GM12878 (cell line): Measurements from ENCODE around the gene RAD9A. TPM values are rescaled to one million over a fixed set of nuclear protein-coding genes. Genes with fewer than 3 reads are reported as not detected.

ENCODE experiments used
- ATAC-seq: fragments of 200-7000 bp; cut with Tn5 transposase; 3 replicates; pipeline ENCODE4 v1.9.1; 2020; ENCODE audit warnings: mild to moderate bottlenecking, moderate library complexity
- BruUV-seq: library from RNA; stranded (reverse); fragments of 400-500 nt; replicated peaks from 2 replicates; lab custom pipeline; 2021; lab: Mats Ljungman, UMichigan
- CTCF ChIA-PET: fragments of 300-600 bp; sonication (Branson Sonifier 250); formaldehyde crosslinking; extraction: SDS; loops from one replicate; lab custom pipeline; 2021; ENCODE audit warnings: inconsistent platforms; lab: Yijun Ruan, JAX
- POLR2A ChIA-PET: fragments of 350-600 bp; formaldehyde crosslinking; extraction: SDS; loops from one replicate; lab custom pipeline; 2021; ENCODE audit warnings: inconsistent platforms; lab: Charles Lee
- RAD21 ChIA-PET: fragments of 300-600 bp; sonication (Branson Sonifier 250); formaldehyde crosslinking; loops from one replicate; lab custom pipeline; 2023; ENCODE audit warnings: antibody characterized with exemption; ENCODE audit not compliant: unreplicated experiment; lab: Charles Lee
- SMC1A ChIA-PET: fragments of 300-600 bp; sonication (Branson Sonifier 250); formaldehyde crosslinking; loops from one replicate; lab custom pipeline; 2023; ENCODE audit not compliant: unreplicated experiment, uncharacterized antibody; lab: Charles Lee
- DNase-seq: peaks from one replicate; pipeline ENCODE4 v3.0.0-alpha.2; 2011; ENCODE audit warnings: low read depth, low spot score
- FAIRE-seq: peaks from 3 replicates; lab custom pipeline; 2011; peaks lifted over from hg19 to GRCh38; lab: Jason Lieb, UNC
- H2AFZ ChIP-seq: 2 replicates; pipeline ENCODE4 v1.6.0; 2011; ENCODE audit warnings: low read depth, low read length, control low read depth; ENCODE audit not compliant: control insufficient read depth
- H3K27ac ChIP-seq: 2 replicates; pipeline ENCODE4 v1.5.1; 2011; ENCODE audit warnings: control low read depth; ENCODE audit not compliant: control insufficient read depth, insufficient read depth
- H3K27me3 ChIP-seq, 2 experiments: replicated peaks in 1 of 2; 2 replicates each; pipeline versions ENCODE4 v1.6.0 to v1.6.1; 2011; ENCODE audit warnings: low read length in 1 of 2; ENCODE audit not compliant: control insufficient read depth in 2 of 2, insufficient read depth in 2 of 2
- H3K36me3 ChIP-seq, 2 experiments: 2 replicates each; pipeline ENCODE4 v1.5.1; 2011; ENCODE audit warnings: low read length in 1 of 2; ENCODE audit not compliant: control insufficient read depth in 2 of 2, insufficient read depth in 2 of 2
- H3K4me1 ChIP-seq: 2 replicates; pipeline ENCODE4 v1.6.1; 2011; ENCODE audit warnings: mild to moderate bottlenecking, low read length, moderate library complexity, mixed read lengths; ENCODE audit not compliant: control insufficient read depth, insufficient read depth
- H3K4me2 ChIP-seq: 2 replicates; pipeline ENCODE4 v1.6.0; 2011; ENCODE audit warnings: control low read depth; ENCODE audit not compliant: control insufficient read depth, insufficient read depth
- H3K4me3 ChIP-seq: fragments of 200-600 bp; sonication (generic); 2 replicates; pipeline ENCODE4 v1.5.1; 2016
- H3K79me2 ChIP-seq: 2 replicates; pipeline ENCODE4 v1.6.0; 2011; ENCODE audit warnings: low read length; ENCODE audit not compliant: control insufficient read depth, insufficient read depth
- H3K9ac ChIP-seq: 2 replicates; pipeline ENCODE4 v1.8.0; 2011; ENCODE audit warnings: low read length, control low read depth, mixed read lengths; ENCODE audit not compliant: control insufficient read depth, insufficient read depth
- H3K9me3 ChIP-seq: replicated peaks from 3 replicates; pipeline ENCODE4 v1.5.1; 2011; ENCODE audit warnings: mild to moderate bottlenecking, low read length; ENCODE audit not compliant: control insufficient read depth, insufficient read depth
- H4K20me1 ChIP-seq: 2 replicates; pipeline ENCODE4 v1.6.0; 2011; ENCODE audit not compliant: control insufficient read depth, insufficient read depth
- ATF7 ChIP-seq: fragments of 450-650 bp; IDR thresholded peaks from 2 replicates; pipeline ENCODE4 v1.6.1; 2016; ENCODE audit warnings: low read depth, mild to moderate bottlenecking
- BHLHE40 ChIP-seq, 2 experiments: fragments of 450-650 bp in 1 of 2; IDR thresholded peaks; 2 replicates each; pipeline ENCODE4 v1.6.1; 2011 to 2017; ENCODE audit warnings: low read depth in 2 of 2, borderline replicate concordance in 1 of 2, improper control_type of control experiment in 1 of 2, low read length in 1 of 2, mild to moderate bottlenecking in 1 of 2
- CHD1 ChIP-seq: IDR thresholded peaks from 2 replicates; pipeline ENCODE4 v1.6.1; 2012; ENCODE audit warnings: low read depth, low read length, improper control_type of control experiment
- DPF2 ChIP-seq: fragments of 450-650 bp; IDR thresholded peaks from 2 replicates; pipeline ENCODE4 v1.6.1; 2017; ENCODE audit warnings: mild to moderate bottlenecking
- EP300 ChIP-seq, 2 experiments: fragments of 150-350 bp in 1 of 2; IDR thresholded peaks; 2 replicates each; pipeline ENCODE4 v1.6.1; 2011 to 2012; ENCODE audit warnings: low read depth in 2 of 2, low read length in 2 of 2, borderline replicate concordance in 1 of 2, improper control_type of control experiment in 1 of 2, inconsistent platforms in 1 of 2; ENCODE audit not compliant: control insufficient read depth in 1 of 2
- HDGF ChIP-seq: fragments of 450-650 bp; IDR thresholded peaks from 2 replicates; pipeline ENCODE4 v1.6.1; 2016; ENCODE audit warnings: antibody characterized with exemption
- KDM1A ChIP-seq: fragments of 200-600 bp; sonication (generic); IDR thresholded peaks from 2 replicates; pipeline ENCODE4 v1.6.1; 2016; ENCODE audit warnings: borderline replicate concordance
- MTA2 ChIP-seq: fragments of 450-650 bp; IDR thresholded peaks from 2 replicates; pipeline ENCODE4 v1.6.1; 2016; ENCODE audit warnings: low read depth, mild to moderate bottlenecking, moderate library complexity
- MYB ChIP-seq: fragments of 150-350 bp; IDR thresholded peaks from 2 replicates; pipeline ENCODE4 v1.6.1; 2014; ENCODE audit warnings: mild to moderate bottlenecking, low read depth, low read length, borderline replicate concordance
- NFIC ChIP-seq: IDR thresholded peaks from 2 replicates; pipeline ENCODE4 v1.6.1; 2012; ENCODE audit warnings: low read depth, mild to moderate bottlenecking, inconsistent platforms, low read length, moderate library complexity
- NFYA ChIP-seq: IDR thresholded peaks from 2 replicates; pipeline ENCODE4 v1.6.1; 2011; ENCODE audit warnings: low read depth, mild to moderate bottlenecking, low read length, improper control_type of control experiment, borderline replicate concordance
- POU2F2 ChIP-seq: IDR thresholded peaks from 3 replicates; pipeline ENCODE4 v1.6.1; 2011; ENCODE audit warnings: low read depth, mild to moderate bottlenecking, low read length, borderline replicate concordance
- SMARCA5 ChIP-seq: fragments of 450-650 bp; IDR thresholded peaks from 2 replicates; pipeline ENCODE4 v1.6.1; 2017; ENCODE audit warnings: mild to moderate bottlenecking
- WGBS: methylation state at CpG from one replicate; pipeline ENCODE4 v1.1.6; 2016; ENCODE audit warnings: low lambda C conversion rate; ENCODE audit not compliant: insufficient replicate concordance, insufficient coverage; ENCODE audit errors: missing lambda C conversion rate; 5-methylcytosine and 5-hydroxymethylcytosine counted together
- in situ Hi-C: fragments of 300-500 bp; cut with MboI; formaldehyde crosslinking; loops from 9 replicates; pipeline ENCODE4 v1.14.3; 2018; ENCODE audit warnings: mixed read lengths
- intact Hi-C: fragments of 100-400 bp; cut with micrococcal nuclease; formaldehyde crosslinking; loops from one replicate; pipeline ENCODE4 v1.14.2; 2022; ENCODE audit not compliant: unreplicated experiment
- polyA plus RNA-seq, 11 experiments: library from polyadenylated mRNA; depleted of rRNA in 4 of 11; unstranded in 6 of 11; stranded (reverse) in 5 of 11; fragments of >200 nt; fragmentation: Nextera tagmentation in 4 of 11; fragmentation: Illumina TruSeq in 1 of 11; extraction: Ambion mirVana in 4 of 11; extraction: Trizol in 1 of 11; gene quantifications; 1 replicate in 1 of 11; 2 replicates in 10 of 11; pipeline versions ENCODE4 v1.2.1 to v1.2.3, GENCODE V29; 2011 to 2016; ENCODE audit warnings: inconsistent platforms in 2 of 11, missing spikeins in 2 of 11, low read depth in 1 of 11
- total RNA-seq, 4 experiments: library from RNA; depleted of rRNA in 3 of 4; stranded (reverse); fragments of >200 nt in 3 of 4; fragmentation: Illumina TruSeq in 1 of 4; extraction: Trizol in 1 of 4; gene quantifications; 2 replicates each; pipeline versions ENCODE4 v1.2.1 to v1.2.3, GENCODE V29; 2013 to 2021
- TF ChIP-seq, protein P1 (sequence below): fragments of 450-650 bp; IDR thresholded peaks from 2 replicates; pipeline ENCODE4 v1.6.1; 2018; ENCODE audit warnings: mild to moderate bottlenecking, low read depth, moderate library complexity; ENCODE audit not compliant: partially characterized antibody
- TF ChIP-seq, protein P2 (sequence below): fragments of 450-650 bp; formaldehyde crosslinking; IDR thresholded peaks from 2 replicates; pipeline ENCODE4 v1.5.0; 2022; ENCODE audit warnings: mild to moderate bottlenecking, missing genetic modification characterization
- TF ChIP-seq, protein P3 (sequence below): fragments of 150-350 bp; IDR thresholded peaks from 2 replicates; pipeline ENCODE4 v1.6.1; 2014; ENCODE audit warnings: mild to moderate bottlenecking, low read depth, low read length

Gene RAD9A
- total and polyA plus RNA-seq, 10 of the 15 experiments (the other 5 are each of a cell fraction or from before 2014, with no cell fraction given): 1.1 to 36.2 (median 19.8) TPM

DNA sequence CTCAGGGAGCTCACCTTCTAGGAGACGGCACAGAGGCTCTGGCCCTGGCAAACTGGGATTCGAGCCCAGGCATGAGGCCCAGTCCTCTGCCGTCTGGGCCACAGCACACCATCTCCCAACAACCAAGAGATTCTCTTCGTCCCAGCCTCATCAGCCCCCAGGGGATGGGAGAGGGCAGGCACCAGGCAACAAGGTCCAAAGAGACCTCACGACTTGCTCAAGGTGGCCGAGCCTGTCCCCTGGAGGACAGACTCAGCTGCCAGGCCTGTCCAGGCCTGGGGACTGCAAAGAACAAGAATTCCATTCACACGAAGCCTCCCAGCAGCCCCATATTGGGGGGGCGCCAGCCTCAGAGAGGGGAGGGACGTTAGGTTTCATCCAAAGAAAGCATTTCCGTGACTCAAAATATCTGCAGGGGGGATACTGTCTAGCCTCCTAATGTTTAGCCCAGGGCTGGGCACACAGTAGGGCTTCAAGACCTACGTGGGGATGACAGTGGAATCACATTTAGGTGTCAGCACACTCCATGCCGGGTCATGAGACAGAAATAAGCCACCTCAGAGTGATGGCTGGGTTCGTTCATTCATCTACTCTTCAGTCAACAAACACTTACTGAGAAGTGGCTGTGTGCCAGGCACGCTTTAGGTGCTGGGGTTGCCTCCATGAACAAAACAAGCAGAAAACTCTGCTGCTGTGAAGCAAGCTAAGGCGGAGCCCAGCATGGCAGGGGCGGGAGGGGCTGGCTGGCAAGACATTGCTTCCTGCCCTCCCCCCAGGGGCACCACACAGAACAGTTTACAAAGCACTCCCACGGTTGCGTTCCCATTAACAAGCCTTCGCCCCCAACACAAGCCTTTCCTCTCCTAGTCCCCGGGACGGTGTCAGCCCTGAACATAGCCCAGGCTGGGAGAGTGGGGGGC lies 24.9 kb downstream of the RAD9A start:
- in situ Hi-C loops (no loop called here), intact Hi-C loops (no loop called here)
- DNase-seq (no peak), ATAC-seq (no peak), FAIRE-seq (no peak)
- CTCF ChIA-PET: no interaction called here
- Histone ChIP-seq H2AFZ (no peak overlapping the region), H3K4me1 (peaks cover 8% of the 10 kb centered on the region), H3K27me3 (peaks cover 0 to 5% of the 10 kb centered on the region in 2 experiments; a peak in 3 of 4 replicates), H3K4me2 (no peak overlapping the region), H3K27ac (no peak overlapping the region), H4K20me1 (no peaks in the 10 kb centered on the region), H3K36me3 (no peaks in the 10 kb centered on the region), H3K4me3 (no peak overlapping the region), H3K9me3 (no peaks in the 10 kb centered on the region), H3K9ac (no peak overlapping the region), H3K79me2 (no peaks in the 10 kb centered on the region)
- RAD21 ChIA-PET: no interaction called here
- SMC1A ChIA-PET: no interaction called here
- POLR2A ChIA-PET: no interaction called here
- no TSS peak for BruUV-seq
- 36% methylated on average over 21 of the region's 21 CpGs for WGBS
- TF ChIP-seq HDGF (no peak), MTA2 (no peak), NFYA (no peak), NFIC (no peak), CHD1 (no peak), DPF2 (no peak), MYB (no peak), BHLHE40 (IDR thresholded peaks at IDR 0.05; ENCODE audit: borderline replicate concordance in 1 of 2, low read depth in 2 of 2, low read length in 1 of 2) (no peak), SMARCA5 (no peak), ATF7 (no peak), KDM1A (no peak), EP300 (IDR thresholded peaks at IDR 0.05; ENCODE audit: borderline replicate concordance in 1 of 2, control insufficient read depth in 1 of 2, low read depth in 2 of 2, low read length in 2 of 2) (no peak), POU2F2 (no peak)
- TF ChIP-seq, protein P1, sequence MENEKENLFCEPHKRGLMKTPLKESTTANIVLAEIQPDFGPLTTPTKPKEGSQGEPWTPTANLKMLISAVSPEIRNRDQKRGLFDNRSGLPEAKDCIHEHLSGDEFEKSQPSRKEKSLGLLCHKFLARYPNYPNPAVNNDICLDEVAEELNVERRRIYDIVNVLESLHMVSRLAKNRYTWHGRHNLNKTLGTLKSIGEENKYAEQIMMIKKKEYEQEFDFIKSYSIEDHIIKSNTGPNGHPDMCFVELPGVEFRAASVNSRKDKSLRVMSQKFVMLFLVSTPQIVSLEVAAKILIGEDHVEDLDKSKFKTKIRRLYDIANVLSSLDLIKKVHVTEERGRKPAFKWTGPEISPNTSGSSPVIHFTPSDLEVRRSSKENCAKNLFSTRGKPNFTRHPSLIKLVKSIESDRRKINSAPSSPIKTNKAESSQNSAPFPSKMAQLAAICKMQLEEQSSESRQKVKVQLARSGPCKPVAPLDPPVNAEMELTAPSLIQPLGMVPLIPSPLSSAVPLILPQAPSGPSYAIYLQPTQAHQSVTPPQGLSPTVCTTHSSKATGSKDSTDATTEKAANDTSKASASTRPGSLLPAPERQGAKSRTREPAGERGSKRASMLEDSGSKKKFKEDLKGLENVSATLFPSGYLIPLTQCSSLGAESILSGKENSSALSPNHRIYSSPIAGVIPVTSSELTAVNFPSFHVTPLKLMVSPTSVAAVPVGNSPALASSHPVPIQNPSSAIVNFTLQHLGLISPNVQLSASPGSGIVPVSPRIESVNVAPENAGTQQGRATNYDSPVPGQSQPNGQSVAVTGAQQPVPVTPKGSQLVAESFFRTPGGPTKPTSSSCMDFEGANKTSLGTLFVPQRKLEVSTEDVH: no peak
- TF ChIP-seq, protein P2, sequence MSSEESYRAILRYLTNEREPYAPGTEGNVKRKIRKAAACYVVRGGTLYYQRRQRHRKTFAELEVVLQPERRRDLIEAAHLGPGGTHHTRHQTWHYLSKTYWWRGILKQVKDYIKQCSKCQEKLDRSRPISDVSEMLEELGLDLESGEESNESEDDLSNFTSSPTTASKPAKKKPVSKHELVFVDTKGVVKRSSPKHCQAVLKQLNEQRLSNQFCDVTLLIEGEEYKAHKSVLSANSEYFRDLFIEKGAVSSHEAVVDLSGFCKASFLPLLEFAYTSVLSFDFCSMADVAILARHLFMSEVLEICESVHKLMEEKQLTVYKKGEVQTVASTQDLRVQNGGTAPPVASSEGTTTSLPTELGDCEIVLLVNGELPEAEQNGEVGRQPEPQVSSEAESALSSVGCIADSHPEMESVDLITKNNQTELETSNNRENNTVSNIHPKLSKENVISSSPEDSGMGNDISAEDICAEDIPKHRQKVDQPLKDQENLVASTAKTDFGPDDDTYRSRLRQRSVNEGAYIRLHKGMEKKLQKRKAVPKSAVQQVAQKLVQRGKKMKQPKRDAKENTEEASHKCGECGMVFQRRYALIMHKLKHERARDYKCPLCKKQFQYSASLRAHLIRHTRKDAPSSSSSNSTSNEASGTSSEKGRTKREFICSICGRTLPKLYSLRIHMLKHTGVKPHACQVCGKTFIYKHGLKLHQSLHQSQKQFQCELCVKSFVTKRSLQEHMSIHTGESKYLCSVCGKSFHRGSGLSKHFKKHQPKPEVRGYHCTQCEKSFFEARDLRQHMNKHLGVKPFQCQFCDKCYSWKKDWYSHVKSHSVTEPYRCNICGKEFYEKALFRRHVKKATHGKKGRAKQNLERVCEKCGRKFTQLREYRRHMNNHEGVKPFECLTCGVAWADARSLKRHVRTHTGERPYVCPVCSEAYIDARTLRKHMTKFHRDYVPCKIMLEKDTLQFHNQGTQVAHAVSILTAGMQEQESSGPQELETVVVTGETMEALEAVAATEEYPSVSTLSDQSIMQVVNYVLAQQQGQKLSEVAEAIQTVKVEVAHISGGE (CRISPR knock-in tag): no peak
- TF ChIP-seq, protein P3, sequence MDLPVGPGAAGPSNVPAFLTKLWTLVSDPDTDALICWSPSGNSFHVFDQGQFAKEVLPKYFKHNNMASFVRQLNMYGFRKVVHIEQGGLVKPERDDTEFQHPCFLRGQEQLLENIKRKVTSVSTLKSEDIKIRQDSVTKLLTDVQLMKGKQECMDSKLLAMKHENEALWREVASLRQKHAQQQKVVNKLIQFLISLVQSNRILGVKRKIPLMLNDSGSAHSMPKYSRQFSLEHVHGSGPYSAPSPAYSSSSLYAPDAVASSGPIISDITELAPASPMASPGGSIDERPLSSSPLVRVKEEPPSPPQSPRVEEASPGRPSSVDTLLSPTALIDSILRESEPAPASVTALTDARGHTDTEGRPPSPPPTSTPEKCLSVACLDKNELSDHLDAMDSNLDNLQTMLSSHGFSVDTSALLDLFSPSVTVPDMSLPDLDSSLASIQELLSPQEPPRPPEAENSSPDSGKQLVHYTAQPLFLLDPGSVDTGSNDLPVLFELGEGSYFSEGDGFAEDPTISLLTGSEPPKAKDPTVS: no peak
